ENCODE data around the gene KLK4.

The KLK4 gene

GRCh38 chr19:50931023-50931422, 19.8 kb upstream of the KLK4 start:
- ATAC-seq (replicated peaks; ENCODE audit: extremely low read depth, poor library complexity, severe bottlenecking), result no peak
- no peaks in the 10 kb centered on the region for H3K4me1 Mint-ChIP-seq
- H3K4me3 Mint-ChIP-seq, result no peak overlapping the region
- H3K36me3 Mint-ChIP-seq (ENCODE audit: insufficient read depth), result no peaks in the 10 kb centered on the region
- peaks cover 70% of the 10 kb centered on the region for H3K27me3 Mint-ChIP-seq
- H3K27ac Mint-ChIP-seq (ENCODE audit: low read depth), result no peak overlapping the region
- no peak for DNase-seq (ENCODE audit: low spot score in 2 of 2)
- H3K9me3 Mint-ChIP-seq, result no peaks in the 10 kb centered on the region

- no peaks in the 10 kb centered on the region for H3K9me3 Mint-ChIP-seq
- H3K4me1 Mint-ChIP-seq, result no peaks in the 10 kb centered on the region
- H3K27me3 Mint-ChIP-seq, result peaks cover 56% of the 10 kb centered on the region
- H3K36me3 Mint-ChIP-seq (ENCODE audit: insufficient read depth), result no peaks in the 10 kb centered on the region
- H3K4me3 Mint-ChIP-seq, result no peak overlapping the region
- ATAC-seq (replicated peaks; ENCODE audit: extremely low read depth, poor library complexity, severe bottlenecking) (no peak), DNase-seq (ENCODE audit: low spot score in 2 of 2) (no peak)
- H3K27ac Mint-ChIP-seq (ENCODE audit: low read depth), result no peak overlapping the region
Measured at GRCh38 chr19:50928831-50929230, 17.6 kb upstream of the KLK4 start.

GRCh38 chr19:50926144-50926543, 14.9 kb upstream of the KLK4 start:
- Mint-ChIP-seq H3K4me1 (peaks cover 8% of the 10 kb centered on the region), H3K27me3 (peaks cover 44% of the 10 kb centered on the region), H3K4me3 (no peak overlapping the region), H3K36me3 (ENCODE audit: insufficient read depth) (no peaks in the 10 kb centered on the region), H3K27ac (ENCODE audit: low read depth) (no peak overlapping the region), H3K9me3 (no peaks in the 10 kb centered on the region)
- ATAC-seq (replicated peaks; ENCODE audit: extremely low read depth, poor library complexity, severe bottlenecking), result no peak
- no peak for DNase-seq (ENCODE audit: low spot score in 2 of 2)

DNA sequence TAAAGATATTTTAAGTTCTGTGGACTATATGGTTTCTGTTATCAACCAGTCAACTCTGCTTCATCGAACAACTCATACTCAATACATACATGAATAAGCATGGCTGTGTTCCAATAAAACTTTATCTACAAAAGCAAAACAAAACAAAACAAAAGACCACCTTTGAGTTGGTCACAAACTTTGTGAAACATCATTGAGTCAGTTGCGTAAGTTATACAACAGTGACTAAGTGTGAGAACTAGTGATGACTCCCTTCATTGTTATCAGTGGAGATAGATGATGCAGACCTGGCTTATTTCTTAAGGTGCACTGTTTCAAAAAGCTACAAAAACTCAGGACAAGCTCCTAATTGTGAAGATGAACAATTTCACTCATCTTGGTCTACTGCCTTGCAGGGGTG, 14.5 kb upstream of the KLK4 start:
- peaks cover 8% of the 10 kb centered on the region for H3K4me1 Mint-ChIP-seq
- H3K27ac Mint-ChIP-seq (ENCODE audit: low read depth), result no peak overlapping the region
- H3K9me3 Mint-ChIP-seq, result no peaks in the 10 kb centered on the region
- ATAC-seq (replicated peaks; ENCODE audit: extremely low read depth, poor library complexity, severe bottlenecking), result no peak
- peaks cover 43% of the 10 kb centered on the region for H3K27me3 Mint-ChIP-seq
- DNase-seq (ENCODE audit: low spot score in 2 of 2), result no peak
- H3K4me3 Mint-ChIP-seq, result no peak overlapping the region
- no peaks in the 10 kb centered on the region for H3K36me3 Mint-ChIP-seq (ENCODE audit: insufficient read depth)

- DNase-seq (ENCODE audit: low spot score in 2 of 2) (no peak), ATAC-seq (replicated peaks; ENCODE audit: extremely low read depth, poor library complexity, severe bottlenecking) (no peak)
- Mint-ChIP-seq H3K9me3 (no peaks in the 10 kb centered on the region), H3K36me3 (ENCODE audit: insufficient read depth) (no peaks in the 10 kb centered on the region), H3K4me3 (no peak overlapping the region), H3K4me1 (peaks cover 8% of the 10 kb centered on the region), H3K27ac (ENCODE audit: low read depth) (no peak overlapping the region), H3K27me3 (peaks cover 46% of the 10 kb centered on the region)
Measured at GRCh38 chr19:50924586-50924985, 13.4 kb upstream of the KLK4 start.

DNA sequence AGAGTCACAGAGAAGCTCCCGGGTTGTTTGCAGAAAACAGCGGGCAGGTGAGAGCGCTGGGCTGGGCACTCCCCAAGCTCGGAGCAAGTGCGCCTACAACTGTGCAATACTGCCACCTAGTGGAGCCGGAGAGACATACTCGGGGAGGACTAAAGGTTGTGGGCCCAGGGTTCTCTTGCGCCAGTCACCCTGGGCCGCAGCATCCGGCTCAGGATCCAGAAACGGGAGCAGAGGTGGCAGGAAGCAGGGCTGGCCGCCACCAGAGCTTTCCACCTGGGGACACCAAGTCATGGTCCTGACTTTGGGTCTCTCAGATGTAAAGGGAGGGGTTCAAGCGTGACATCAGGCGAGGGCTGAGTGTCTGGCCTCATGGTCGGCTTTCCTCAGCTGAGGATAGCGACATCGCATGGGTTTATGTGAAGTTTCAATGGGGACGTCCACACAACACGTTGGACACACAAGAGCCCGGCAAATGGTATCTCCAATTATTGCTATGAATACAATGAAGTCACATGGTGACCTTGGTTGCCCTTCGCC, 11.2 kb upstream of the KLK4 start:
- ATAC-seq (replicated peaks; ENCODE audit: extremely low read depth, poor library complexity, severe bottlenecking), result peak; percentile 68
- H3K27ac Mint-ChIP-seq (ENCODE audit: low read depth), result no peak overlapping the region
- no peaks in the 10 kb centered on the region for H3K36me3 Mint-ChIP-seq (ENCODE audit: insufficient read depth)
- peaks cover 42% of the 10 kb centered on the region for H3K27me3 Mint-ChIP-seq
- no peak overlapping the region for H3K4me3 Mint-ChIP-seq
- no peaks in the 10 kb centered on the region for H3K9me3 Mint-ChIP-seq
- H3K4me1 Mint-ChIP-seq, result peaks cover 8% of the 10 kb centered on the region
- peak; percentile 49 to 55 for DNase-seq (ENCODE audit: low spot score in 2 of 2)

DNA sequence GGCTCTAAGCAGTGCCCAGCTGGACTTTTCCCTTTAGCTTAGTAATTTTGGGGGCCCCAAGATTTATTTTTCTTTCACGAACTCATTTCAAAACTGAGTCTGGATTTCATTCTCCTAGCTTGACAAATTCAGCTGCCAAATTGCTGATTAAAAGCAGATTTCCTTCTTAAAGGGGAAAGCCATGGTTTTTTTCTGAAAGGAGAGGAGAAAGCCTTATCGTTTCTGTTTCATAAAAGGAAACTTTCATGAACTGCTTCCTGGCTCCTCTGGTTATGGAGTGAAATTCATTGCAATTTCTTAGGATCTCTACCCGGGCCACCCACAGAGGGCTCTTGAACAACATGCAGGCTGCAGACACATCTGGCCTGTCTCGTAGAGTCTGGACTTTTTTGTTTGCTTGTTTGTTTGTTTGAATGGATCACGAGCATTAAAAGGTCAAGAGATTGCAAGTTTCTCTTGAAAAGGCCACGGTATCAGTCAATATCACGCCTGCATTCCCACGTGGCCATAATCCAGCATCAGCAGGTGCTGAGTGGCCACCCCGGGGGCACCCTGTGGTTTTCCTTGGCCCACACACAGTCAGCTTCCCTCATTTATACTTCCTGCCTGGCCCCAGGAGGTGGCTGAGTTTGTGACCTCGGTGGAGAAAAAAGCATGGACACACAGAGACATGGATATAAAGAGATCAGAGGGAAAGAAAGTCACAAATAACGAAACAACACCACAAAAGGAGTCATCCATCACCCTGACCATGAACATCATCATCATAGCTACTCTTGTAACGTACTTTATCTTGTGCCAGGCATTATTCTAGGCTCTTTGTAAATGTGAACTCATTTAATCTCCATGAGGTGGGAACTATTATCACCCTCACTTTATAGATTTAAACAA, 10.5 kb upstream of the KLK4 start:
- Mint-ChIP-seq H3K36me3 (ENCODE audit: insufficient read depth) (no peaks in the 10 kb centered on the region), H3K27me3 (peaks cover 44% of the 10 kb centered on the region), H3K9me3 (no peaks in the 10 kb centered on the region), H3K27ac (ENCODE audit: low read depth) (no peak overlapping the region), H3K4me1 (peaks cover 8% of the 10 kb centered on the region), H3K4me3 (no peak overlapping the region)
- DNase-seq (ENCODE audit: low spot score in 2 of 2) (no peak), ATAC-seq (replicated peaks; ENCODE audit: extremely low read depth, poor library complexity, severe bottlenecking) (no peak)

GRCh38 chr19:50916069-50916468, 4.9 kb upstream of the KLK4 start:
- Mint-ChIP-seq H3K27ac (ENCODE audit: low read depth) (no peak overlapping the region), H3K27me3 (peaks cover 37% of the 10 kb centered on the region), H3K36me3 (ENCODE audit: insufficient read depth) (no peaks in the 10 kb centered on the region), H3K4me3 (no peak overlapping the region), H3K9me3 (no peaks in the 10 kb centered on the region), H3K4me1 (no peaks in the 10 kb centered on the region)
- ATAC-seq (replicated peaks; ENCODE audit: extremely low read depth, poor library complexity, severe bottlenecking) (no peak), DNase-seq (ENCODE audit: low spot score in 2 of 2) (no peak)

DNA sequence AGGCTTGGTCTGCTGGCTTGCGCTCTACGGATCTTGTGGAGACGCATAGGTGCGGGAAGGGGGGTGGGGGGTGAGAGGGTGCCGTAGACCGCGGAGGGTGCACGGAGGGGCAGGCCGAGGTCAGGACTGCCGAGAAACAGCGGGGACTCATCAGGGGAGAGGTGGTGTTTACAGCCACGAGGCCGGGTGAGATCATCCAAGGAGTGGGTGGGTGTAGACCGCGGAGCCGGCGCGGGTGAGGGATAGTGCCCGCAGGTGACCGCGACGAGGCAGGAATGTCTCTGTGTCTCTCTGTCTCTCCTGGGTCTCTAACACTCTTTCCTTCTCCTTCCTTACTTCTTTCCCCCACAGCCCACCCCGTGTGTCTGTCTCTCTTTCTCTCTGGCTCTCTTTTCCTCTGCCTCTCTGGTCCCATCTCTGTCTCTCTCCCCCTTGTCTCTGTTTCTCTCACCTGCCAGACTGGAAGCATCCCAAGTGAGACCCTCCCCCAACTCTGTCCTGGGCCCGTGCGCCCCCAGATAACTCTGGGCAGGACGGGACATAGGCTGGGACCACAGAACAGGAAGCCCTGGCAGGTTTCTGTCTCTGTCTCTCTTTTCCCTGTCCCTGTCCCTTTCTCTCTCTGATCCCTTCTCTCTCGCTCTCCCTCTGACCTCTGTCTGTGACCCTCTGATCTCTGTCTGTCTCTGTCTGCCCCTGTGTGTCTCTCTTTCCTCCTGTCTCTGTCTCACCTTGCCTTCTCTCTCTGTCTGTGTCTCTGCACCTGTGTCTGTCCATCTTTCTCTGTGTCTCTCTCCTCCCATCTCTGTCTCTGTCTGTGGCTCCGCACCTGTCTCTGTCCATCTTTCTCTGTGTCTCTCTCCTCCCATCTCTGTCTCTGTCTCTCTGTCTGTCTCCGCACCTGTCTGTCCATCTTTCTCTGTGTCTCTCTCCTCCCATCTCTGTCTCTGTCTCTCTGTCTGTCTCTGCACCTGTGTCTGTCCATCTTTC, 1.8 kb upstream of the KLK4 start:
- H3K36me3 Mint-ChIP-seq (ENCODE audit: insufficient read depth), result no peaks in the 10 kb centered on the region
- H3K4me3 Mint-ChIP-seq, result no peak overlapping the region
- DNase-seq (ENCODE audit: low spot score in 2 of 2), result no peak
- no peaks in the 10 kb centered on the region for H3K4me1 Mint-ChIP-seq
- no peak for ATAC-seq (replicated peaks; ENCODE audit: extremely low read depth, poor library complexity, severe bottlenecking)
- no peaks in the 10 kb centered on the region for H3K9me3 Mint-ChIP-seq
- H3K27ac Mint-ChIP-seq (ENCODE audit: low read depth), result no peak overlapping the region
- peaks cover 11% of the 10 kb centered on the region for H3K27me3 Mint-ChIP-seq

DNA sequence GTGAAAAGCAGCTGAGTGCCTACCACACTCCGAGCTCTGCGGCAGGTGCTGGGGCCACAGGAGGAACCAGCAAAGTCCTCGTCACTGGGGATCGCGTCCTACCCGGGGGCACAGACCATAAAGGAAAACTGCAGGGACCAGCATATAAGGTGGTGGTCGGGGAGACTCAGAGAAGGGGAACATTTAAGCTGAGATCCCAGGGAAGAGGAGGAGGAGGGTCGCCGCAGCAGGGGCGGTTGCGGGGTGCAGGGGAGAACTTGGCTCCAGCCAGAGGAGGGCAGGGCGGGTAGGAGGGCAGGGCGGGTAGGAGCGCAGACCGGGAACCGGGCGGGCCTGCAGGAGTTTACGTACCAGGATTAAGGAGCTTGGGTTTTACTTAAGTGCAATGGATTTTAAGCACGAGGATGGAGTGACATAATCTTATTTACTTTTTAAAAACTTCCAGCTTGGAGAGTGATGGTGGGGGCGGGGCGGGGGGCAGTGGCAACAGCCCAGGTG, 956 bp upstream of the KLK4 start:
- Mint-ChIP-seq H3K9me3 (no peaks in the 10 kb centered on the region), H3K36me3 (ENCODE audit: insufficient read depth) (no peaks in the 10 kb centered on the region), H3K4me3 (no peak overlapping the region), H3K27ac (ENCODE audit: low read depth) (no peak overlapping the region), H3K4me1 (no peaks in the 10 kb centered on the region), H3K27me3 (peaks cover 8% of the 10 kb centered on the region)
- no peak for ATAC-seq (replicated peaks; ENCODE audit: extremely low read depth, poor library complexity, severe bottlenecking)
- no peak for DNase-seq (ENCODE audit: low spot score in 2 of 2)

GRCh38 chr19:50910722-50911121, 473 bp downstream of the KLK4 start:
- Mint-ChIP-seq H3K9me3 (no peaks in the 10 kb centered on the region), H3K36me3 (ENCODE audit: insufficient read depth) (no peaks in the 10 kb centered on the region), H3K4me1 (no peaks in the 10 kb centered on the region), H3K27me3 (no peaks in the 10 kb centered on the region), H3K27ac (ENCODE audit: low read depth) (no peak overlapping the region), H3K4me3 (no peak overlapping the region)
- ATAC-seq (replicated peaks; ENCODE audit: extremely low read depth, poor library complexity, severe bottlenecking) (no peak), DNase-seq (ENCODE audit: low spot score in 2 of 2) (no peak)

GRCh38 chr19:50909240-50910070, 1.7 kb downstream of the KLK4 start:
- Mint-ChIP-seq H3K4me1 (no peaks in the 10 kb centered on the region), H3K27ac (ENCODE audit: low read depth) (no peak overlapping the region), H3K9me3 (no peaks in the 10 kb centered on the region), H3K4me3 (no peak overlapping the region), H3K27me3 (no peaks in the 10 kb centered on the region), H3K36me3 (ENCODE audit: insufficient read depth) (no peaks in the 10 kb centered on the region)
- ATAC-seq (replicated peaks; ENCODE audit: extremely low read depth, poor library complexity, severe bottlenecking), result no peak
- no peak for DNase-seq (ENCODE audit: low spot score in 2 of 2)
